Esophagus squamous epithelium (tissue), 4 donors: ENCODE results near the gene TEX47.

ENCODE experiments used
- CTCF ChIP-seq, 6 experiments: fragments of 450-650 bp in 4 of 6; fragments of 200-600 bp in 2 of 6; sonication (generic) in 2 of 6; IDR thresholded peaks; one replicate each; pipeline ENCODE4 v1.5.1; 2016 to 2019; ENCODE audit warnings: antibody characterized with exemption in 6 of 6, mild to moderate bottlenecking in 4 of 6, moderate library complexity in 4 of 6
- POLR2A ChIP-seq, 4 donors: fragments of 450-650 bp; IDR thresholded peaks; one replicate each; pipeline ENCODE4 v1.6.1; 2017; ENCODE audit warnings: antibody characterized with exemption in 4 of 4, mild to moderate bottlenecking in 4 of 4, moderate library complexity in 3 of 4

- no peak for TF ChIP-seq CTCF (IDR thresholded peaks at IDR 0.05)
- TF ChIP-seq POLR2A (IDR thresholded peaks at IDR 0.05), result no peak
Measured at GRCh38 chr7:88756802-88757201, 38.7 kb downstream of the TEX47 start.
